Skeletal muscle cell (primary cell): ENCODE data around the gene CLEC19A.
"Not testable (repeated sequence)": the region's sequence is repeated elsewhere in the genome, so short reads cannot be mapped to it uniquely, and the experiment has no call there.

Experiments
- DNase-seq: peaks from one replicate; pipeline ENCODE4 v3.0.0-alpha.2; 2010; ENCODE audit warnings: low read depth
- H3K4me3 ChIP-seq: 2 replicates; pipeline ENCODE4 v1.5.1; 2011; ENCODE audit warnings: low read depth, mild to moderate bottlenecking, control low read depth, low read length, moderate library complexity

Gene CLEC19A

DNA sequence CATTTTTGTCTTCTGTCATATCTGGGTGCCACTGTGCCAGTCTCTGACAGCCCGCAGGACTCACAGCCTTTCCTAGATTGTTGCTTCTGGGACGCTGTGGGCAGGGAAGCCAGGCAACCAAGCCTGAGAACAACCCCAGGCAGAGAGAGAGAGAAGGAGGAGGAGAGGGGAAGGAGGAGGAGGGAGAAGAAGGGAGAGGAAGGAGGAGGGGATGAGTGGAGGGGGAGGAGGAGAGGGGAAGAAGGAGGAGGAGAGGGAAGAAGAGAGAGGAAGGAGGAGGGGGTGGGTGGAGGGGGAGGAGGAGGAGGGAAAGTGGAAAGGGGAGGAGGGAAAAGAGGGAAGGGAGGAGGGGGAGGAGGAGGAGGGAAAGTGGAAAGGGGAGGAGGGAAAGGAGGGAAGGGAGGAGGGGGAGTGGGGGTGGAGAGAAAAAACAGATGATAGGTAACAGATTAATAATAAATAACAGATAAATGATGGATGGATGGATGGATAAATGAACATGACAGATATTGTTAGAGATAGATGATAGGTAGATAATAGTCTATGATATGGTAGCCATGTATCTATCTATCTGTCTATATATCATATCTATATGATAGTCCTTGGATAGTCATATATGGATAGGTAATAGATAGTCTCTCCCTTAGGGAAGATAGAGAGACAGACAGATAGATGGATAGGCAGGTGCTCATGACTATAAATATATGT, 29.3 kb downstream of the CLEC19A start:
- no peak for DNase-seq
- no peak overlapping the region for H3K4me3 ChIP-seq

GRCh38 chr16:19315889-19316433, 30.4 kb downstream of the CLEC19A start:
- DNase-seq: no peak
- H3K4me3 ChIP-seq: no peak overlapping the region

- DNase-seq: no peak
- H3K4me3 ChIP-seq: no peak overlapping the region
Measured at GRCh38 chr16:19316846-19317245, 31.3 kb downstream of the CLEC19A start.

GRCh38 chr16:19321186-19321585, 35.7 kb downstream of the CLEC19A start:
- not testable (repeated sequence) for DNase-seq, H3K4me3 ChIP-seq

DNA sequence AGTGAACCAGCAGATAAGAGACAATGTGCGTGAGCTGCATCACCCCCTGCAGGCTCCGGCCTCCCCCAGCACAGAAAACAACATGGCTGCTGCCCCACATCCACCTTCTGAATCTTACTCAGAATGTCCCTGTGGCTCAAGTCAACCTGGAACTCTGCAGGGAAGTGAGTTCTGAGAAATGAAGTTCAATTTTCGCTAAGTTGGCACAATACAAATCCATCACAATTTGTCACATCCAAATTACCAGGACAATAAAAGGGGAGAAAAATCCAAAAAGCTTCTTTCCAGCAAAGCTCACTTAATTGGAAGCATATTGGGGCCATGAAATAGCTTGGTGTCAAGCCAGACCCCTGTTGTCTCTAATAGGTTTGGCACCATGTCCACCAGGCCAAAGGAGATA, 38.1 kb downstream of the CLEC19A start:
- DNase-seq: no peak
- H3K4me3 ChIP-seq: no peak overlapping the region

- no peak overlapping the region for H3K4me3 ChIP-seq
- no peak for DNase-seq
Measured at GRCh38 chr16:19328364-19328763, 42.8 kb downstream of the CLEC19A start.

DNA sequence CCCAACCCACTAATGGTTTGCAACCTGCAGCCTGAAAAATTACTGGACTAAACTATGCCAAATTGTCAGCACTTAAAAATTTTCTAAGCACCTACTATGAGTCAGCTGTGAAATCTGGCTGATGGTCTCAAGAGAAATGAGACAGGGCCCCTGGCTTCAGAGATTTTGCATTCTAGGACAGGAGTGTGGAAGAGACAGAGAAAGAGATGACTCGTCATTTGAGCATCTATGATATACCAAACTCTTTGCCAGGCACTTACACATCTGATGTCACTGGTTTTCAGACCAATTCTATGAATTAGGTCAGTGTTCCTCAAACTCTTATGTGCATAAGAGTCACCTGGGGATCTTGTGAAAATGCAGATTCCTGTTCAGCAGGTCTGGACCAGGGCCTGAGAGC, 44.4 kb downstream of the CLEC19A start:
- H3K4me3 ChIP-seq: no peak overlapping the region
- DNase-seq: no peak

- H3K4me3 ChIP-seq: no peak overlapping the region
- no peak for DNase-seq
Measured at GRCh38 chr16:19330841-19331397, 45.4 kb downstream of the CLEC19A start.

- no peak for DNase-seq
- no peak overlapping the region for H3K4me3 ChIP-seq
Measured at GRCh38 chr16:19331794-19332193, 46.3 kb downstream of the CLEC19A start.

DNA sequence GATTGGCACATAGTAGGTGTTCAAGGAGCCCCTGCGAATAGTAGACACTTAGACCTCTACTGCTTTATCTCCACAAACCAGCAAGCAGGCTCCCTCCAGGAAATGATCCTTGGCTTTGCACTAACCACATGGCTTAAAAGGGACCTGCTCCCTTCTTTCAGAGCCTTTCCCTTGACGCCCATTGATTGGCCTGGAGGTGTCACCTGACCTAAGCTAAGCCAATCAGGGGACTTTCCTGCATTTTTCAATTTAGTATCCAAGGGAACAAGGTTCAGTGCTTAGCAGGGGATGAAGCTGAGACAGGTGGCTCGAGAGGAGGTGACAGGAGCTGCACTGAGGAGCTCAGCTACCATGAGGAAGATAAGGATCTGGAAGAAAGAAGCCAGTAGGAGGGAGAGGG, 52.8 kb downstream of the CLEC19A start:
- no peak overlapping the region for H3K4me3 ChIP-seq
- no peak for DNase-seq

- H3K4me3 ChIP-seq: no peak overlapping the region
- DNase-seq: no peak
Measured at GRCh38 chr16:19344224-19344801, 58.8 kb downstream of the CLEC19A start.

GRCh38 chr16:19344980-19345379, 59.4 kb downstream of the CLEC19A start:
- no peak overlapping the region for H3K4me3 ChIP-seq
- DNase-seq: no peak

DNA sequence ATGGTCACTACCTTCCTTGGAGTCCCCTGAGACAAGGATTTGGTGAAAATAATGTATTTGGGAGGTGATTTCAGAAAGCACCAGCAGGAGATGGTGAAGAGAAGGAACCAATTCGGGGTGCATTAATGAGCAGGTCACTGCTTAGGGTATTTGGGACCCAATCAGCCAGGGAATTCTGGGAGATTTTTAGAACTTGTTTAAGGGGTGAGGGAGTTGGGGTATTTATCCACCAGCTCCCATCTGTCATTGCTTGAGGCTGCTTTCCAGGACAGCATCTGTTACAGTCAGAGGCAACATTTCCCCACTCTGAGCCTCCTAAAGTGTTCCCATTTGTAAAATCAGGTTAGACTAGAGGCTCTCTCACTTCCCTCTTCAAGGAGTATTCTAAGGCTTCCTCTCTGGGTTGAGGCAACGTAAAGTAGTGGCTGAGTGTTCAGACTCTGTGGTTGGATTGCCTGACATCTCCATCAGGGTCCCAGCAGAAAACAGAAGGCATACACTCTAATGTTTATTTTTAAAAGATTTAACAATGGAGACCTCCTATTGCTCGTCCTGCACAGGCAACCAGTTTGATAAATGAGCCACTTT, 60.9 kb downstream of the CLEC19A start:
- H3K4me3 ChIP-seq: no peak overlapping the region
- no peak for DNase-seq

DNA sequence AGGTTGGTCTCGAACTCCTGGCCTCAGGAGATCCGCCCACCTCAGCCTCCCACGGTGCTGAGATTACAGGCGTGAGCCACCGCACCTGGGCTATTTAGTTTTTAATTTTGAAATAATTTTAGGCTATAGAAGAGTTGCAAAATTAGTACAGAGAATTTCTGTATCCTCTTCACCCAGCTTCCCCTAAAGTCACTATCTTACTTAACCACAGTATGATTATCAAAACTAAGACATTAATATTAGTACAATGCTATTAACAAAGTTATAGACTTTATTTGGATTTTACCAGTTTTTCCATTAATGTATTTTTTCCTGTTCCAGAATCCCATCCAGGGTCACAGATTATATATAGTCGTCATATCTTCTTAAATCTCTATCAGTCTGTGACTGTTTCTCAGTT, 62.6 kb downstream of the CLEC19A start:
- DNase-seq: no peak
- no peak overlapping the region for H3K4me3 ChIP-seq

GRCh38 chr16:19348578-19349315, 63.2 kb downstream of the CLEC19A start:
- H3K4me3 ChIP-seq: no peak overlapping the region
- DNase-seq: no peak

GRCh38 chr16:19354371-19354770, 68.8 kb downstream of the CLEC19A start:
- H3K4me3 ChIP-seq: no peak overlapping the region
- no peak for DNase-seq

DNA sequence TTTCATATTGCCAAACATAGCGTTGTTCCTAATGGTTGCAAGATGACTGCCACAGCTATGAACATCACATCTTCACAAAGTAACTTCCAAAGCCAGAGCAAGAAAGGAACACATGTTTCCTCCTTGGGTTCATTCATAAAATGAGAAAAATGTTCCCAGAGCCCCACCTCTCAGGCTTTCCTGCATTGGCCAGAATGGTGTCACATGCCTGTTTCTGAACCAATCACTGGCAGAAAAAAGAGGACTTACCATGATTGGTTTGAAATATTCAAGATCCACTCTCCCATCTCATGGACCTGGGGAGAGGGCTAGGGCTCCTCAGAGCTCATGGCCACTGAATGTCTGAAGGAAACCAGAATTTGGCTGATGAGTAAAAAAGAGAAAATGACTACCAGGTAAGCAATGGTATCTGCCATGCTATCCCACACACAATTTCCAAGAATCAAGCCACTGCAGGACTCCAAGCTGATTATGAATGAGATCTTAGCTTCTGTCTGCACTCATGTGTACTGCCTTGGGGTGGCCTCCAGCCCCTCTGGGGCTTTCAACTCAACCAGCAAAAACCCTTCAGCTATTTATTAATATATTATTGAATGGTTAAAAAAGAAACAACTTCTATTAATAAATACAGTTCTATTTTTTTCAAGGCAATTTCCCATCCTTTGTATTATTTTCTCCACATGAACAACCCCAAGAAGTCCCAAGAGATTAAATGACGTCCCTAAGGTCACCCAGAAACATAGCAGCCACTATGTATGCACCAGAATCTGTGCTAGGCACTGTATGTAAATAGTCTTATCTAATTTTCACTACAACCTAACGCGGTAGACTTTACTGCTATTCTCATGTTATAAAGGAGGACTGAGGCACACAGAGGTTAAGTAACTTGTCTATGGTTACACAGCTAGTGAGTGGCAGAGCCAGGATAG, 70.8 kb downstream of the CLEC19A start:
- DNase-seq: no peak
- H3K4me3 ChIP-seq: no peak overlapping the region

GRCh38 chr16:19359556-19359955, 74.0 kb downstream of the CLEC19A start:
- DNase-seq: no peak
- no peak overlapping the region for H3K4me3 ChIP-seq
